HG03060 (cell line): ENCODE data around the gene EPAS1.

Experiments
- ATAC-seq: cut with Tn5 transposase; IDR thresholded peaks from one replicate; pipeline ENCODE4 v1.9.1; 2021; ENCODE audit warnings: low read depth, moderate number of reproducible peaks; ENCODE audit not compliant: unreplicated experiment

The EPAS1 gene

DNA sequence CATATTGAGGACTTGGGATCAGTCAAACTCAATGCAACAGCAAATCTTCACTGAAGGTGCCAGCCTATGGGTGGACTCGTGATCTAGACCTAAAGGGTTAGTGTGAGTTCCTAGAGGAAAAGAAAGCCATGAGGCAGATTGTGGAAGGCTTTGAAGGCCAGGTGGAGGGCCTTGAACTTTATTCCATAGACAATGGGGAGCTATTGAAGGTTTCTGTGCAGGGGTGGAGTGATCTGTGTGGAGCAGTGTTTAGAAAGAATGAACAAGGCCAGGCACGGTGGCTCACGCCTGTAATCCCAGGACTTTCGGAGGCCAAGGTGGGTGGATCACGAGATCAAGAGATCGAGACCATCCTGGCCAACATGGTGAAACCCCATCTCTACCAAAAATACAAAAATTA, 61.5 kb downstream of the EPAS1 start:
- no peak for ATAC-seq

DNA sequence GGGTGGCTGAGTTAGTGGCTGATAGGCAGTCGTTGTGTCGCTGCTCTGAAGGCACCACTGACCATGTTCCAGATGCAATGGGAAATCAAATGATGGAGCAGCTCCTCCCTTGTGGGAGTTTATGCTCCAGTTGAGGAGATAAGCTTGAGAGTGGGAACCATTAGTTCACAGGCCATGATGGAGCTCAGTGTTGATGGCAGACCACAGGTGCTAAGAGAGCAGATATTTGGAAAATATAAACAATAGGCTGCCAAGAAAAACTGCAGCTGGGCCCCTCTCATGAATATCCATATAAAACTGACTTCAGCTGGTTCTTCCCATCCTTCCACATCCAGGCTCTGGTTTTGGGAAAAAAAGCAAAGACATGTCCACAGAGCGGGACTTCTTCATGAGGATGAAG, 63.1 kb downstream of the EPAS1 start:
- ATAC-seq = no peak

DNA sequence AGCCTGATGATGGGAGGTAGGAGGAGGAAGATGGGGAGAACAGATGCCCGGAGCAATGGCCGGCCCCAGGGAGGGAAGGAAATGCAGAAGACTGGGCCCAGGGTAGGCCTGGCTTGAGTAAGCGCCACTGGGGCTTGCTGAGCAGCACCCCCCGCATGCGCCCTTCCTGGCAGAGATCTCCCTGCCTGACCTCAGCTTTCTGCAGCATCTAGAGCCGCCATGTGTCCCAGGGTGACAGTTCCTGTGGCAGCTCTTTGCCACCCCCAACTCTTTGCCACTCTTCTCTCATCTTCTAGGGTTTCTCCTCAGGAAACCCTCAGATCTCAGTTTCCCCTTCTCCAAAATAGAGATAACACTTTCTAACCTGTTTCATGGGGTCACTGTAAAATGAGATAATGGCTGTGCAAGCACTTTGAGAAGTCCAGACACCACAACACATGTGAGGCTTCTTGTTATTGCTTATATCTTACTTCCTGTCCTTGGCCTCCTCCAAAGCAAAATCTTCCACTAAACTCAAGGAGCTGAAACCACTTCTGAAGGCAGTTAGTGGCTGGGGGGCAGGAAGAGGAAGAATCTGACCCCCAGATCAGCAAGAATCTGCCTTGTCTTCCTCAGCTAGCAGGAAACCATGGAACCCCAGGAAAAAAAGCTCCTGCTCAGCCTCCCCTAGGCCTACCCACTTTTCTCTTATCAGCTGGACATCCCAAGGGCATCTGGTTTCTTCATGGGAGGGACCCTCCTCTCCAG, 64.9 kb downstream of the EPAS1 start:
- no peak for ATAC-seq

DNA sequence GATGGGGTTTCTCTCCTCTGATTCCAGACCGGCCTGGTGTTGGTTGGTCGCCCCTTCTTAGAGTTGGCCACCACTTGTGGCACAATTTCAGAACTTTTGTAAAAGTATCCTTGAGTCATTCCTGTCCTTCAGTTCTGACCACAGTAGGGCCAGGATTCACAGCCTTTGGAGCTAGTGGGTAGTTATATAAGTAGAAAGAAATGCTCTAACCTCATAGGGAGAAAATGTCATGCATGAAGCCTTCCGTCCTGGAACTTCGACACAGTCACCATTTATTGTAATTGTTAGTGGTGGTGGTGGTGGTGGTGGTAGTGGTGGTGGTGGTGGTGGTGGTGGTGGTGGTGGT, 65.4 kb downstream of the EPAS1 start:
- no peak for ATAC-seq

DNA sequence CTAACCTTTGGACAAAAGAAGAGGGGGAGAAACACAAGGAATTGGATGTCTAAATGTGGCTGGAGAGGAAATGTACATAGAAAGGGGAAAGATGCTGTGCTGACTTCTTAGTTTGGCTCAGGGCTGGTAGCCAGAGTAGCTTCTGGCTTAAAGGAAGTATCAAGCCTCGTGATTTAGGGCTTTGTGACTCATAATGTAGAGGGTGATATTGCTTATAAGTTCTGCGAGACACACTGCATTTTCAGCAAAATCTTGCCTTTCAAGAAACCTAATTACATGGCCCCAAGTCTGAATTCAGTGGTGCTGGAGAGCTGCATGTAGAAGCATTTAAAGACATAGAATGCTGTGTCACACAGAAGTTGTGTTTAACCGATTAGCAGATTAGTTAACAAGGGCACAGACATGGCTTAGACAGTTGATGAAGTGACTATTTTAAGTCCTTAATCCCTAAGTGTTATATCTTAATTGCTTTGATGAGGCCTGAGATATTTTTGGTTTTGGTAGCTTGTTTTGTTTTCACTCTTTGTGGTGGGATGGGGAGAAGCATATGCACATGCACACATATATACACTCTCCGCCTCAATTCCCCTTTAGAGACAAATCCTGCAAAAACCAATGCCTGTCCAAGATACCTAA, 66.4 kb downstream of the EPAS1 start:
- no peak for ATAC-seq

DNA sequence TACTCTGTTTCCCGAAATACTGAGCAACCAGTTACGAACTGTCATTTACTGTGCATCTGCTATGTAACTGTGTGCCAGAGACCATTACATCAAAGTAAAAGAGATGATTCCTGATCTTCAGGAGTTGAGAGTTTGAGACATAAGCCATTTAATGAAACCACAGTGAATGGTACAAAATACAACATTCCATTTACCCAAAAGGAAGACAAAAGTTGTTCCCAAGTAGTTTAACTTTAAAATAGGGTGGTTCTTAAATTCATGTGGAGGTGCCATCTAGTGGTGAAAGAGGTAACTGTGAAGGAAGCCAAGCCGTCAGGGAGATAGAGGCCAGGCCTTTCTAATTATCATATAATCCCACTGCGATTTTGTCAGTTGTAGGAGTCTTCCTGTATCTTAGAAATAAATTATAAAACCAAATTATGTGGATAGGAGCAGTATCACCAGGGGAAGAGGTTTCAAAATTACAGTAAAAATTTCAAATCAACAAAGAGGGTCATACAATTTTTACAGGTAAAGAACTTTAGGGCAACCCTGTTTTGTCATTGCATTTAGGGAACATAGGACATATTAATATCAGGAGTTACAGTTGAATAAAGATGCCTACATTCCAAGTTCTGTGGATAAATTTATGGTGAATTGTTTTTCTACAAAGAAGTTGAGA, 67.7 kb downstream of the EPAS1 start:
- ATAC-seq = no peak

DNA sequence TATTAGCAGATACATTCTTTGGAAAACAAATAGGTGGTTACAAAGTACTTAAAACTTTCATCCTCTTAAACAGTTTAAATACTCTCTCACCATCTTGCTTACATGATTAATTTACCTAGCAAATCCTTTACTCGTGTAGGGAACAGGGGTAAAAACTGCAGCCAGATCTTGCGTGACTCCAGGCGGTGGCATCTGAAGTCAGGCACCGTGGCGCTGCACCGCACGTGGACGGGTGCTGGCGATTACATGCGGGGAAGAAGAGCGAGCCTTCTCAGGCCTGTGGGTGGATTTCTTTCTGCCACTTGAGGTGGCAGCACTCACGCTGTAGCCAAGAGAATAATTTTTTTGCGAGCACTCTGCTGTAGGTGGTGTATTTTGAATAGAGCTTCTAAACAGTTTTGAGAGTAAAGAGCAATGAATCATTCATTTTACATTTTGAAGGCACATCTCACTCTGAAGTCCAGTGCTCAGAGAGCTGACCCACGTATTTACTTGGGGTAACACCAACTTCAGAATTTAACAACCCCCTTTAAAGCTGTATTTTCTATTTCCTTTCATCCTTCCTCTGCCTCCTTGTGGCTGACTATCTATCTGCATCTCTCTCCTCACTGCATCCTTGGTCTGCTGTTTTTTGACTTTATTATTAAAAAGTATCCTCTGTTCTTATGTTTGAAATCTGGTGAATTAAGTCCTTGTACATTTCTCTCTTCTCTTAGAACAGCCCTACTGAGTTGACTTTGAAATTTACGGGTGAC, 68.9 kb downstream of the EPAS1 start:
- no peak for ATAC-seq

DNA sequence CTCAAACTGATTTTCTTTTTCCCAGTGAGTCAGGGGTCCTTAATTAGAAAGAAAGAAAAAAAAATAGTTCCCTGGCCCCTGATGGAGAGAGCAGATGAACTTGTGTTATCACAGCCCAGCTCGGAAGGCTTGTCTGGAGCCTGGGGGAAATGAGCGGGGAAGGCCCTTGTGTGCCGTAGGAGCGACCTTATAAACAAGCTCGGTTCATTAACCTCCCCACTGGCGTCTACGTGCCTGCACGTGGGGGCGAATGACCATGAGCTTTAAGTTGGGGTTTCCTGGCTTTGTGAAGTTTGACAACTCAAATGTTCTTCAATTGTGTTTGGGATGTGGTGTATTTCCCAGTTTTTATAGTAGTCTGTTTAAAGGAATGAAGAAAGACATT, 69.5 kb downstream of the EPAS1 start:
- no peak for ATAC-seq

DNA sequence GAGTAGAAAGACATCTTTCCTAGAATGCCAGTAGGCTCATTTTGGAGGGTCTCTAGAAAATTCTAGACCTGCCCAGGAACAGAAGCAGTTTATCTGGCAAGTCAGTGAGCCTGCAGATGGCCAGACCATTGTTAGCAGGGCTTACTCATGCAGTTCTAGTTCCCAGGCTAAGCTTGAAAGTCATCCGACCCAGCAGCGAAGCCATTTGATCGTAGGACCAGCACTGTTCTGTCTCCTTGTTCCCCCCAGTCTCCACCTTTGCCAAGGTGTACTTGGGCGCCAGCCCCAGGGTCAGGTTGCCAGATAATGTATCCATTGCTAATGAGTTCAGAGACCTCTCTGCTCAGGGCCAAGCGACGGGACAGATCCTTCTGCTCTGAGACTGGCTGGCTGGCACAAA, 70.1 kb downstream of the EPAS1 start:
- no peak for ATAC-seq

DNA sequence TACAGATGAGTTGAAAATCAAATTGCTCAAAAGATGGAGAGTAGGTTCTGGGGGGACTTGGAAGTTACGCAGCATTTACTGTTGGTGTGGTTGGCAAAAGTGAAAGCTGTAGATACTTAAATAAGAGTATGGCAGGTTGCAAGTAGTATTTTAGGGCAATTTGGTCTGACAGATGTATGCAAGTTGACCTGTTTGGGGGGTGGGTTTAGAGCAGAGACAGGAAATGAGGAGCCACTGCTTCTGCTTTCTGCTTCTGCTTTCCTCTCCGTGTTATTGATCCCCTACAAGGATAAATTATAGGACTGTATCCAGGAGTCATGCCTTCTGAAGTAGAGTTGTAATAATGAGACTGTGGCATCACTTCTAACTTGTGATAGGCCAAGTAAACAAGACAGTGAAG, 71.2 kb downstream of the EPAS1 start:
- no peak for ATAC-seq

DNA sequence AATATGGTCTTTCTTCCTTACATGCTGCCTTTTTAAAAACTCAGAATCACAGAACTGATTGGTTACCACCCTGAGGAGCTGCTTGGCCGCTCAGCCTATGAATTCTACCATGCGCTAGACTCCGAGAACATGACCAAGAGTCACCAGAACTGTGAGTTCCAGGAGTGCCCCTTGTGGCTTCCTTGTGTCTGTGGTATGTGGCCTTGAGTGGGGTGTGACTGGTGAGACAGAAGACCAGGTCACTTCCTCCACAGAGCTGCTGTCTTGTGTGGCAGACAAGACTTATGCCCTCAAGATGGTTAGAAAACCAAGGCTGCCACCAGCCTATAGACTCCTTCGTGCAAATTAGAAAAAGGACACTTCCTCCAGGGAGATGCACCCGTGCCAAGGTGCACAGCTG, 72.6 kb downstream of the EPAS1 start:
- no peak for ATAC-seq

DNA sequence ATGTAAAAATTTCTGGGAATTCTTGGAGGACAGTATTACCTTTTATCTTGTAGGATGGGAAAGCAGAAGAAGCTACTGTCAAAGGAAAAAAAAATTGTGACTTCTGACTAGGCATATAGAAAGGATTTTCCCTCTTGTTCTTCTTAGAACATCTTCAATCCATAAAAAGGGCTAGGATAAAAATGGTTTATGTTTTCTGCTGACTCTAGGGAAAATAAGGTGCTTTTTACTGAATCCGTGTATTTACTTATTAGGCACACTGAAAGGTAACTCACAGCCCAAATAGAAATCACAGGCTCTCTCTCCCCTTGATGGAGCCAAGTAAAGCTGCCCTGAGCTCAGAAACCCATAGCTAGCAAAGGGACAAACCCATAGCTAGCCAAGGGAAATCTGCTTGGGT, 74.6 kb downstream of the EPAS1 start:
- no peak for ATAC-seq

DNA sequence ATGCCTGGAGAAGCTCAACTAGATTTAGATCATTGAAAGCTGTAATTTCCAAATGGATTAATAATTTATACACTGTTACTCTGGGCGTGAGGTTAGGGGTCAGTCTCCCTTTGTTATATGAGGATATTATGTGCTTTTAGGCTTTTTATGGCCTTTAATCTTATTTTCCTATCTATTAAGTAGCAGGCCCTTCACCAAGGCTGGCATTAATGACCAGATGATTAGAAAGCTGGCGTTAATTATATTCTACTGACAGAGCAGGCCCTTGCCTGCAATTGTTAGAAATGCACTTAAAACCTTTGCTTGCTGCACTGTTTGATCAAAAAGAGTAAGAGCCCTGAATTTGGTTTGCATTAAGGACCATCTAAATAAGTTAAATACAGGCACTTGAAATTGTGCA, 75.3 kb downstream of the EPAS1 start:
- ATAC-seq = no peak

DNA sequence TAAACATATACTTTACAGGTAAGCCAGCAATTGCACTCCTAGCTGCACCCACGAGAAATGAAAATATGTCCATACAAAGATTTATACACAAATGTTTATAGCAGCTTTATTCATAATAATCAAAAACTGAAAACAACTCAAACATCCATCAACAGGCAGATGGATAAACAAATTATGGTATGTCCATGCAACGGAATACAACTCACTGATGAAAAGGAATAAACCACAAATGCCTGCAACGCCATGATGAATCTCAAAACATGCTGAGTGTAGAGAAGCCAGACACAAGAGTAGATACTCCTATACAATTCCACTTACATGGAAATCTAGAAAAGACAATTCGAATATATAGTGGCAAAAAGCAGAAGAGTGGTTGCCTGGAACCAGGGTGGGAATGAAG, 76.0 kb downstream of the EPAS1 start:
- no peak for ATAC-seq

DNA sequence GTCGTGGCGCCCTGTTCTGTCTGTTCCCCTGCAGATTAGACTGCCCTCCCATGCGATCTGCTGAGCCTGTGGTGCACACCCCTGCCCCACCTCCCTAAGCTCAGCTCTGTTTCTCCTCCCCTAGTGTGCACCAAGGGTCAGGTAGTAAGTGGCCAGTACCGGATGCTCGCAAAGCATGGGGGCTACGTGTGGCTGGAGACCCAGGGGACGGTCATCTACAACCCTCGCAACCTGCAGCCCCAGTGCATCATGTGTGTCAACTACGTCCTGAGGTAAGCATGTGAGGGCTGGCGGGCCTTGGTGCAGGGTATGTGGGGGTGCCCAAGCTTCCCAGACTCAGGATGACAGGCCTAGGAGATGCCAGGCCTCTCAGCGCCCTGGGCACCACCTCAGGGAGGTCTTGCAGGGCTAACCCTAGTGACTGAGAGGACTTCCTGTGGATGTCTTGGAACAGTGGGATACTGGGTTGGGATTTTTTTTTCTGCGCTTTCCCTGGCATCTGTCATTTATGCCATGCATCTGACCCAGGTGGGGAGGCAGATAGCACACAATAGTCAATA, 78.4 kb downstream of the EPAS1 start:
- ATAC-seq = no peak

DNA sequence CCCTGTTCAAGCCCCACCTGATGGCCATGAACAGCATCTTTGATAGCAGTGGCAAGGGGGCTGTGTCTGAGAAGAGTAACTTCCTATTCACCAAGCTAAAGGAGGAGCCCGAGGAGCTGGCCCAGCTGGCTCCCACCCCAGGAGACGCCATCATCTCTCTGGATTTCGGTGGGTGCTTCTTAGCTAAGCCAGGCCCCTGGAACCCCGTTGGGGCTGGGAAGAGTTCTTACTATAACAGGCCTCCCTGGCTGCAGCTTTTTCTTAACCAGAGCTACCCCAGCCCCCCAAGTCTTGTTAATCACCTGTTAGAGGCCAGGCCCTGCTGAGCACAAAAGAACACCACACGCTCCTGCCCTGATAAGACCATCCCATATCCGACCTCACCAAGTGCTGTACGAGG, 79.4 kb downstream of the EPAS1 start:
- no peak for ATAC-seq

DNA sequence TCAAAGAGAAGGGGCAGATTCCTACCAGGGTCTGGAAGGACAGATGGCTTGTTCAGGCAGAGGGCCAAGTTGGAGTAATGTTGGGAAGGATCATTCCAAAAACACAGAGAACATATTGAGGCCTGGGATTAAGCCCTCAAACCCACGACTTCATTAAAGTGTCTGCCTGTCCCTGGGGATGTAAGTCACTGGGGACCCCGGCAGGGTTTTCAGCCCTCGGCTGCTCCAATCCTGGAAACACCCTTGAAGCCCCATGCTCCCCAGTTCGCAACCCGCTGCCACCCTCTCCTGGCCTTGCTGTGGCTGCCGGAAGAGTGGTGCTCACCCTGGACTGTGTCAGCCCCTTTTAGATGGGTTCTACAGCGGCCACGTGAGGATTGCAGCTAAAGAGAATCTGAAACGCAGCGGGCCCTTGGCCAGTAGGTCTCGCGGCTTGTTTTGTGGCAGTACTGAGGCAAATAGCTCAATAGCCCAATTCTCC, 79.9 kb downstream of the EPAS1 start:
- no peak for ATAC-seq

DNA sequence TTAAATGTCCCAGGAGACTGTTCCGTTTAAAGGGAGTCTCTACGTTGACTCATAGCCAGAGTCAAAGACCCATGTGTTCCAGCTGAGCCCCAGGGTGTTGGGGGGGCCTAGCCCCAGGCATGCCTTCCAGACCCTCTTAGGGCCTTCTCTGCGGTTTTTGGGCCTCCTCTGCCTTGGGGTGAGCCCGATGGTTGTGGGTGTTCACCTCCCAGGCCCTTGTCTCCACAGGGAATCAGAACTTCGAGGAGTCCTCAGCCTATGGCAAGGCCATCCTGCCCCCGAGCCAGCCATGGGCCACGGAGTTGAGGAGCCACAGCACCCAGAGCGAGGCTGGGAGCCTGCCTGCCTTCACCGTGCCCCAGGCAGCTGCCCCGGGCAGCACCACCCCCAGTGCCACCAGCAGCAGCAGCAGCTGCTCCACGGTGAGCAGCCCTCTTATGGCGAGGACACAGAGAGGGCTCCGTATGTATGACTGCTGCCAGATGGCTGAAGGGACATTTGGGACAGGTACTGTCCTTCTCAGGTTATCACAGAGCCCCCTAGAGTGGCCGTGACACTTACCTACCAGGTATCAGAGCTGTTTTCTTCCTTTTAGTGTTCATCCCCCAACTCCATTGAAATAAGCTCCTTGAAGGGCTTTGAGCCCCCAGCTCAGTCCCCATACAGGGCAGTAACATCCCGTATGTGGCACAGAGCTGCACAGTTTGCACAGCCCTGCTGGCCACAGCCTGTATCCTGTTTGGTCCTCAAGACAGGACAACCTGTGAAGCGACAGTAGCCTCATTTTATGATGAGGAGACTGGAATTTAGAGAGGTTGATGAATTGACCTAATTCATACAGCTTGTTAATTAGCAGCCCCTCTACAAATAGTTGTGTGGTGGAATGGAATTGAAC, 80.7 kb downstream of the EPAS1 start:
- ATAC-seq = no peak

DNA sequence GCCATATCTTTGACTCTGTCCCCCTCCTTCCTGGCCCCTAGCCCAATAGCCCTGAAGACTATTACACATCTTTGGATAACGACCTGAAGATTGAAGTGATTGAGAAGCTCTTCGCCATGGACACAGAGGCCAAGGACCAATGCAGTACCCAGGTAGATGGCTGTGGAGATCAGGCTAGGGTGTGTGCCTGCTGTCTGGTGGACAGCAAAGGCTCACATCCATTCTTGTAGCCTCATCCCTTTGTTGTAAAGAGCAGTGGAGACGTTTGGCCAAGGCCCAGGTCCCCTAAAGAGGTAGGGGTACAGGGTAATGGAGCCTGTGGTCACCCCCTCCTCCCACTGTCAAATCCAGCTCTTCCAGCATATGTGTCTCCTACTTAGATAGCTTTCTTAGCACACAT, 81.4 kb downstream of the EPAS1 start:
- ATAC-seq = no peak
